Head of caudate nucleus (tissue), 42 donors: ENCODE data around the gene SMPD3.
A peak's percentile ranks its signal among the peaks of the same experiment; 100 is the strongest.

Experiments
- DNase-seq, 42 donors: peaks; one replicate each; pipeline versions ENCODE4 v3.0.0 to v3.0.0-alpha.2; 2020 to 2021; ENCODE audit warnings: mixed read lengths in 7 of 42
- intact Hi-C: fragments of 100-400 bp; cut with DNase I; formaldehyde crosslinking; loops from one replicate; pipeline ENCODE4 v1.15.0; 2022

Gene SMPD3

DNA sequence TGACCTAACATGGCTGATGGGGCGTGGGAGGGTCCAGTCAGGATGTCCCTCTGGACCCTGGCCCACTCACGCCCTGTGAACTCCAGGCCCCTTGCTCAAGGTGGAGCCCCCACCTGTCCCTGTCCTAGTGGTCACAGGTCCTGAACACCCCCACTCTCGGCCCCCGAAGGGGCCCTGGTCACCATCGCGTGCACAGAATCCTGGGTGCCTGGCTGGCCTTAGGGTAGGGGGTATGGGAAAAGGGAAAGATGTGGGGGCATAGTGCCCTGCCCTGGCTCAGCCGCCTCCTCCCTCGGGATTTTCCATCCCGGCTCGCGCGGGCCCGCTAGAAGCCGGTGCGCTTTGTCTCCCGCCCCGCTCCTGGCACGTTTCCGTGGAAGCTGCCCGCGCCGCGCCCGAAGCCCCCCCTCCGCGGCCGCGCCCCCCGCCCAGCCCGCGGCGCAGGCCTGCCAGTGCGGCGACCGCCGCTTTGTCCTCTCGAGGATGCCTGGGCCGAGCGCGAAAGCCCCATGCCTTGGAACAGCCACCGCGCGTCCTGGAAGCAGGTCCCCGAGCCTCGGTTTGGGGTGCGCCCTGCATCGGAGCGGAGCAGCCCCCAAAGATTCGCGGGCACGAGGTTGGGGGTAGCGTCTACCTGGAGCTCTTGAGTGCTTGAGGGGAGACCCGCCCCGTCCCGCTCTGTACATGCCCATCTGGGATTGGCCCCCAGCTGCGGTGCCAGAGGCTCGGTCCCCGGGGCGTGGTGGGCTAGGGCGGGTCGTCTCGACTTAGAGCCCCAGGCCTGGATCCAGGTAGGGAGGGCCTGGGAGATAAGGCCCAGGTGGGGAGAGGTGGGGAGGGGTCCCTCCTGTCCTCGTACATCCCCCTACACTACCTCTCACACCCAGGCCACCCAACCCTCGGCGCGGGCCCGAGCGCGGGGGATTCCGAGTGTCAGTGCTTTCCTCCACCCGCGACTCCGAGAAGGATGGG, 1.3 kb downstream of the SMPD3 start:
- peak in 24 of 42 donors; percentile 7 to 61 (median 38) for DNase-seq
- intact Hi-C loops: loop anchor here (5.0 kb wide), 1 partner anchor 65 kb away; no protein-coding TSS in a partner anchor

GRCh38 chr16:68445458-68445857, 2.9 kb downstream of the SMPD3 start:
- DNase-seq: peak in 40 of 42 donors; percentile 18 to 87 (median 66)
- intact Hi-C loops: loop anchor here (5.0 kb wide), 1 partner anchor 67 kb away; no protein-coding TSS in a partner anchor

- intact Hi-C loops: no loop called here
- peak in 1 of 42 donors; percentile 17 for DNase-seq
Observed at GRCh38 chr16:68444056-68444657, 4.2 kb downstream of the SMPD3 start.

DNA sequence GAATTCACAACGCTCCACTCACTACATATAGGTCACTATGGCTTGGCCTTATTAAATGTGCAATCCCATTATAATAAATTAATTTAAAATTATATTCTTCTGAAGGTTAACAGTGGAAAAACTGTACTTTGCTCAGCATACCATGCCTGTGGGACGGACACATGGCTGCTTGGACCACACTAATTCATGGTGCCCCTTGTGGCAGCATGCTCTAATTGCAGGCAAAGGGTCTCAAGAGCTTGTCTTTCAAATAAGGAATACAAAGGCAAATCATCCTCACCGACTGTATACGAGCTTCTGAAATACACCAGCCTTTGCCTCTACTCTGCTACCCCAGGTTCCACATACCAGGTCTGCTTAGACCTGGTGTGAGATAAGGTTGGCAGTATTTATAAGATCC, 11.7 kb downstream of the SMPD3 start:
- intact Hi-C loops: no loop called here
- no peak for DNase-seq

DNA sequence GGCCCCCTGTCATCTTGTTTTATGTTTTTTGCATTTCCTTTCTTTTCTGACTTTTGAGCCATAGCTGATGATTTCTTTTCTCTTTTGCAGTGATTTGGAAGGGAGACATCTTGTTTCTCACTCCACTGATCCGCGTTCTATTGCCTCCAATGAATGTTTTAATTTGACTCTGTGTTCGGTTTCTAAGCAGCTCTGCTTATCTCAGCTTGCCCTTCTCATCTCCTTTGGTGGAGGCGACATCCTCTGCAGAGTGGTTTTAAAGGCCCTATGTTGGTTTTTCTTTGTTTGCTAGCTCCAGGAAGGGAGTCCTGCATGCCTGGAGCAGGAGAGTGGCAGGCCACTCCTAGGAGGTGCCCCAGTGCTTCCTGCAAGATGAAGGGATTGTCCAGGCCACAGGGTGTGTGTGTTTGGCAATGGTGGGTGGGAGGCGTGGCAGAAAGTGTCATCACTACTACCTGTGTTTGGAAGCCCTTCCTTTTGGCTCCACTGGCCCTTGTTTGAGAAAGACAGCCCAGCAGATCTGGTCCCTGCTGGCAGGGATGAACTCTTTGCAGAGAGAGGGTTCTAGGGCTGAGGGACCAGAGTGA, 13.6 kb downstream of the SMPD3 start:
- intact Hi-C loops: no loop called here

GRCh38 chr16:68433316-68433715, 15.0 kb downstream of the SMPD3 start:
- no peak for DNase-seq
- intact Hi-C loops: no loop called here

More for the DNA sequence above, 13.6 kb downstream of the SMPD3 start:
- no peak for DNase-seq

DNA sequence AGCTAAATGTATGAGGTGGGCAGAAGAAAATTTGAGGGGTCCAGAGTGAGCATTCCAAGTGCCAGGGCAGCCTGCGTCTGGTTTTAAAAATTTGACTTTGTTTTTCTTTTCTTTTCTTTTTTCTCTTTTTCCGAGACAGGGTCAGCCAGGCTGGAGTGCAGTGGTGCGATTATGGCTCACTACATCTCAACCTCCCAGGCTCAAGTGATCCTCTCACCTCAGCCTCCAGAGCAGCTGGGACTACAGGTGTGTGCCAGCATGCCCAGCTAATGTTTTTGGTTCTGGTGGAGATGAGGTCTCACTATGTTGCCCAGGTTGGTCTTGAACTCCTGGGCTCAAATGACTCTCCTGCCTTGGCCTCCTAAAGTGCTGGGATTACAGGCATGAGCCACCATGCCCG, 15.6 kb downstream of the SMPD3 start:
- intact Hi-C loops: no loop called here
- no peak for DNase-seq

GRCh38 chr16:68429076-68429854, 19.0 kb downstream of the SMPD3 start:
- DNase-seq: no peak
- intact Hi-C loops: no loop called here

DNA sequence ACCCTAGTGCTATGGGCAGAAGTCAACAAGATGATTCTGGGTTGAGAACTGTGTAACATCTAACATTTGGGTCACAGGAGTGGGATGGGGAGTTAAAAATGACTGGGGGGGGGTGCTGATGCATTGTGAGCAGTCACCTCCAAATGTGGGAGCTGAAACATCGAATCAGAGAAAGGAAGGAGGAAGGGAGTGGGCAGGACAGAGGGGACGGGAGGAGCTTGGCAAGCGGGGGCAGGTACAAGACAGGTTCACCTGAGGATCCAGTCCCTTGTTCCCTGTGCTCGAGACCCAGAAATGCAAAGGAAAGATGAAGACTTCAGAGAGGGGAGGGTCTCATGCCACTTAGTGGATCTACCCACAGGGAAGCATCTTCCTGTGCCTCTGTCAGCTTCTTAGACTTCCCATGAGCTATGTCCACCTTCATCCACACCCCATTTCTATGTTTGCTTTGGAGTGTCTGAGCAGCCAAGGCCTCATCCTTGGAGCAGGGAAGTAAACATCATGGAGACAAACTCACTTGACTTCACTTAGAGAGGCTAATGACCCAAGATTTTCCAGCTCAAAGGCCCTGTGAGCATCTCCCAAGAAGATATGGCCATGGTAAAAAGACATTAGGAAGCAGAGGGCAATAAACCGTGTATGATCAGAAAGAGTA, 20.5 kb downstream of the SMPD3 start:
- peak in 25 of 42 donors; percentile 27 to 83 (median 59) for DNase-seq
- intact Hi-C loops: no loop called here

GRCh38 chr16:68426347-68426652, 22.0 kb downstream of the SMPD3 start:
- intact Hi-C loops: no loop called here
- DNase-seq: no peak

DNA sequence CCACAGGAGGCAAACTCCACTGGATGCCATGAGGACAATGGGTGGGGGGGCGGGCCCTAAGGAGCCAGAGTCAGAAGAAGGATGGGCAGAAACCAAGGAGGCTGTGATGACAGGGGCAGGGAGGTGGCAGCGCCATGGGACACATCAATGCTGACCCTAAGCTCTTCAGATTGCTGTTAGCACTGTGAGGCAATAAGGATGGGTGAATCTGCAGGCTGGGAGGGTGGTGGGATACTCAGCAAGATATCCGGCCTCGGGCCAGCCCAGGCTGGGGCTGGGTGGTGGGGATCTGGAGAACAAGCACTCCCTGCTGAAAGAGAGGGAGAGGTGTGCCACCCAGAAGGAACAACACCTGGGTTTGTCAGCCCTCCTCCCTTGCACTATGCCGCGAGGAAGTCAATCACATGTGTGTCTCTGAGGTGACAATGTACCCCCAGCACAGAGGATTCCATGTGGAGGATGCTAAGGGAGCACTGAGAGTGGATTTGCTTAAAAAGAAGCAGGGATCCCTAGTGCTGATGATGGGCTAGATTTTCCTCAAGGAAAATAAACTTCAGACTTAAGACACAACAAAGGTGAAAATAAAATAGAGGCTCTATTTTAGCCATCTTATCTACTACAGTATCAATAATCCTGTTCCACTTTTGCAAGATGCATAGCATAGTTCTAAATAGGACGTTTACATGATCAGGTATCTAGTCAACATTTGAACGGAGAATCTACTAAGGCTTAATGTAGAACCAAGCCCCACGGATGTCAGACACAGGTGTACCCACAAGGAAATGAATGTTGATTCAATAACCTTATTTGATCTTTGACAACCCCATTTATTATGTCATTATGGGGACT, 22.6 kb downstream of the SMPD3 start:
- peak in 6 of 42 donors; percentile 41 to 59 (median 47) for DNase-seq
- intact Hi-C loops: no loop called here

- peak in 1 of 42 donors; percentile 15 for DNase-seq
- intact Hi-C loops: no loop called here
Observed at GRCh38 chr16:68423771-68424170, 24.5 kb downstream of the SMPD3 start.

DNA sequence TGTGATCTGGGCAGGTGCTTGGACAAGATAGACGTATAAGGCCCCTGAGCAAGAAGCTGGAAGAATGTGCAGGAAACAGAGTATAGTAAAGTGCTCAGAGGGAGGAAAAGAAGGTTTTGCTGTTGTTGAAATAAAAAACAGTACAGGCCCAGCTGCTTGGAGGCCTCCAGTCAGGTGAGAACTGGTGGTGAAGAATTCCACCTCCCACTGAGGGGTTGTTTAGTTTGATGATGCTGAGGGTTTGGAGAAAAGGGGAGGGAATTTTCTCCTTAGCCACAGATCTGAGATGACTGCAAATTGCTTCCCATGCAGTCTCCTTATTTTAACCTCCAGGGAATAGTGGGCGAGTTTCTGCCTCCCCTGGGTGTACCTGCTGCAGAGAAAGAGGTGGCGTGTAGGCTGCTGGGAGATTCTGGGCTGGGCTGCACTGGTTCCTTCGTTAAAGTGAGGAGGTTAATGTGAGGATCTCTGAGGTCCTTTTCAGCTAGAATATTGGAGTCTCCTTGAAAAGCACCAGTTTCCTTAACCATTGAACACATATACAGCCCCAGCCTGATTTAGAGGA, 25.8 kb downstream of the SMPD3 start:
- DNase-seq: peak in 37 of 42 donors; percentile 28 to 89 (median 59)
- intact Hi-C loops: no loop called here

DNA sequence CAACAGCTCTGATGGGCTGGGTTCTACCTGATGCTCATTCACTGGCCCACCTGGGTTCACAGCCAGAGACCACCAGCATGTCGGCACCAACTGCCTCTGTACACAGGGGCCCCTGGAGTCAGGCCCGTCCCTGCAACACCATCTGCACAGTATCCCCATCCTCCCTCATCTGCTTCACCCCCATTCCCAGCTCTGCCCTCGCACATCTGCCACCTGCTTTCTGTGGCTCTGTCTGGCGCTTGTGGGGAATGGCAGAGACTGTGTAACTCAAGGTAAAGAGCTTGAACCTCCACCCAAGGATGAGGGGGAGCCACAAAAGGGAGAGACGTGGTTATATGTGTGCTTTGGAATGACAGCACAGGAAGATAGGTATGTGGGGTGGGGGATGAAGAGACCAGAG, 27.2 kb downstream of the SMPD3 start:
- intact Hi-C loops: no loop called here
- peak in 11 of 42 donors; percentile 11 to 65 (median 42) for DNase-seq

- DNase-seq: peak in 1 of 42 donors; percentile 5
- intact Hi-C loops: no loop called here
Observed at GRCh38 chr16:68420366-68420942, 27.9 kb downstream of the SMPD3 start.

- peak in 5 of 42 donors; percentile 25 to 43 (median 34) for DNase-seq
- intact Hi-C loops: no loop called here
Observed at GRCh38 chr16:68417711-68418301, 30.5 kb downstream of the SMPD3 start.
